Measurements from ENCODE around the gene PROSER3. TPM values are rescaled to one million over a fixed set of nuclear protein-coding genes. Genes with fewer than 3 reads are reported as not detected.

The PROSER3 gene
- total and polyA plus RNA-seq, 2 experiments from 2014 or later: 21.8 to 28.0 TPM

DNA sequence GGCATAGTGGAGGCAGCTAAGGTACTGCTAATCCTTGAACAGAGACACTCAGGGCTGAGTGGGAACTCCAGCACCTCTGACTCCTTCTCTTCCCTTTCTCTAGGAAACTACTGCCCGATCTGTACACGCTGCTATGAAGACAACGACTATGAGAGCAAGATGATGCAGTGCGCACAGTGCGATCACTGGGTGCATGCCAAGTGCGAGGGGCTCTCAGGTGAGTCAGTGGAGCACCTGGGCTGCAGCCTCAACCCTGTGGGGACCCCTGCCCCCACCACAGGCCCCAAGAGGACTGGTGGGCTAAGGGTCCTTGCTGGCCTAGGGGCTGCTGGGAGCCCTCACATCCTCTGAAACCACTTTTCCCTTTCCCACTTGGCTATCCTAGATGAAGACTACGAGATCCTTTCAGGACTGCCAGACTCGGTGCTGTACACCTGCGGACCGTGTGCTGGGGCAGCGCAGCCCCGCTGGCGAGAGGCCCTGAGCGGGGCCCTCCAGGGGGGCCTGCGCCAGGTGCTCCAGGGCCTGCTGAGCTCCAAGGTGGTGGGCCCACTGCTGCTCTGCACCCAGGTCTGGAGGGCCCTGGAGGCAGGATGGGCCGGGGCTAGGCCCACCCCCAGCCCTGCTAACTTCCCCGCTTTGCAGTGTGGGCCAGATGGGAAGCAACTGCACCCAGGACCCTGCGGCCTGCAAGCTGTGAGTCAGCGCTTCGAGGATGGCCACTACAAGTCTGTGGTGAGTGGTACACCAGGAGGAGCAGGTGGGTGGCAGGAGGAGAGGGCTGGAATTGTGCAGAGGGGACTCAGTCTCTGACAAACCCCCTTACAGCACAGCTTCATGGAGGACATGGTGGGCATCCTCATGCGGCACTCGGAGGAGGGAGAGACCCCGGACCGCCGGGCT lies 30.7 kb upstream of the PROSER3 start:
- no peaks in the 10 kb centered on the region for H3K27me3 ChIP-seq (ENCODE audit: insufficient read depth)
- no peak for DNase-seq (ENCODE audit: low spot score)
- no peak for TF ChIP-seq NANOG (IDR thresholded peaks at IDR 0.05; ENCODE audit: borderline replicate concordance)
- H3F3A ChIP-seq (replicated peaks; ENCODE audit: low read depth): no peaks in the 10 kb centered on the region
- no peak overlapping the region for H2AFZ ChIP-seq
- H3K79me2 ChIP-seq (replicated peaks; ENCODE audit: insufficient read depth): no peaks in the 10 kb centered on the region
- H3K36me3 ChIP-seq (ENCODE audit: insufficient read depth): peaks cover 29% of the 10 kb centered on the region; the same call in 1 of the 2 replicates
- Mint-ChIP-seq H3K27me3 (ENCODE audit: insufficient read depth, low read depth, poor library complexity) (peaks cover 16% of the 10 kb centered on the region), H3K4me3 (no peak overlapping the region), H3K36me3 (ENCODE audit: low read depth) (peaks cover 86% of the 10 kb centered on the region), H3K9me3 (no peaks in the 10 kb centered on the region), H3K27ac (no peak overlapping the region), H3K4me1 (no peaks in the 10 kb centered on the region)
- ATAC-seq: no peak
- H4K20me1 ChIP-seq (replicated peaks; ENCODE audit: insufficient read depth): peaks cover 5% of the 10 kb centered on the region
- no peak overlapping the region for H3K27ac ChIP-seq (ENCODE audit: low read depth)
- H3K4me3 ChIP-seq: no peak overlapping the region
- H3K9me2 ChIP-seq (ENCODE audit: insufficient read depth): no peaks in the 10 kb centered on the region
- no peak overlapping the region for H3K4me2 ChIP-seq
- H3K4me1 ChIP-seq (ENCODE audit: insufficient read depth): no peaks in the 10 kb centered on the region

DNA sequence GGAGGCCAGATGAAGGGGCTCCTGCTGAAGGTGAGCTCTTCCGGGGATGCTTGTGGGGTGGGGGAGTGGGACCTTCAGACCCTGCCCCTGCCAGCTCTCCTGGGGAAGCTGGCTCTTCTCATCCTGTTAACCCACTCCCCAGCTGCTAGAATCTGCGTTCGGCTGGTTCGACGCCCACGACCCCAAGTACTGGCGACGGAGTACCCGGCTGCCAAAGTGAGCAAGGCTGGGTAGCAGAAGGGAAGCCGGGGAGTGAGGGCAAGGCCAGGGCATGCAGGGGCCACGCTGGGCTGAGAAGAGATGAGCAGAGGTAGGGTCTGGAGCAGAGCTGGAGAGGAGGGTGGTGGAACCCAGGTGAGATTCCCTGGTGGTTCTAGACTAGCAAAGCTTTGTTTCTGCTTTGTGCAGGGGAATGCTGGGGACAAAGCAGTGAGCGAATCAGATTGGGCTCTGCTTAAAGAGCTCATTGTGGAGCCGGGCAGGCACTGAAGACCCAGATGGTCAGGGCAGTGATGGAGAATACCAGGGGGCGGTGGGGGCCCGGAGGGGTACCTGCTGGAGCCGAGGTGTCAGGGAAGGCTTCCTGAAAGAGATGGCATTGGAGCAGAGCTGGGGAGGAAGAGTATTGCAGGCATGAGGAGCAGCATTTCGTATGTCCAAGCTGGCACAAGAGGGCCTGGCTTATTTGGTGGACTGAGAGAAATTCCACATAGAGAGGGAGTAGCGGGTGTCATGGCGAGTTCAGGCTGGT lies 29.8 kb upstream of the PROSER3 start:
- no peak overlapping the region for H3K4me3 Mint-ChIP-seq
- Histone ChIP-seq H3K4me1 (ENCODE audit: insufficient read depth) (no peaks in the 10 kb centered on the region), H4K20me1 (replicated peaks; ENCODE audit: insufficient read depth) (peaks cover 5% of the 10 kb centered on the region), H2AFZ (no peak overlapping the region), H3K9me2 (ENCODE audit: insufficient read depth) (no peaks in the 10 kb centered on the region), H3K27ac (ENCODE audit: low read depth) (no peak overlapping the region), H3K79me2 (replicated peaks; ENCODE audit: insufficient read depth) (no peaks in the 10 kb centered on the region), H3K4me3 (no peak overlapping the region), H3K27me3 (ENCODE audit: insufficient read depth) (no peaks in the 10 kb centered on the region), H3K4me2 (no peak overlapping the region), H3K36me3 (ENCODE audit: insufficient read depth) (peaks cover 29% of the 10 kb centered on the region; the same call in 1 of the 2 replicates), H3F3A (replicated peaks; ENCODE audit: low read depth) (no peaks in the 10 kb centered on the region)
- peaks cover 77% of the 10 kb centered on the region for H3K36me3 Mint-ChIP-seq (ENCODE audit: low read depth)
- no peak for ATAC-seq
- no peak for TF ChIP-seq POLR2AphosphoS5 (IDR thresholded peaks at IDR 0.05; ENCODE audit: low read depth)
- no peak for TF ChIP-seq STAT1 (IDR thresholded peaks at IDR 0.05; ENCODE audit: unreplicated experiment)
- no peak for TF ChIP-seq EZH2phosphoT487 (IDR thresholded peaks at IDR 0.05; ENCODE audit: unreplicated experiment)
- TF ChIP-seq JUNB (IDR thresholded peaks at IDR 0.05; ENCODE audit: unreplicated experiment): no peak
- no peak for TF ChIP-seq EZH2 (IDR thresholded peaks at IDR 0.05; ENCODE audit: low read depth, unreplicated experiment)
- no peak for TF ChIP-seq CREB1 (CRISPR knock-in tag; IDR thresholded peaks at IDR 0.05; ENCODE audit: low read depth)
- TF ChIP-seq ZNF331 (CRISPR knock-in tag; IDR thresholded peaks at IDR 0.05; ENCODE audit: low read depth): no peak
- no peak for TF ChIP-seq NANOG (IDR thresholded peaks at IDR 0.05; ENCODE audit: borderline replicate concordance)
- TF ChIP-seq, protein P1, sequence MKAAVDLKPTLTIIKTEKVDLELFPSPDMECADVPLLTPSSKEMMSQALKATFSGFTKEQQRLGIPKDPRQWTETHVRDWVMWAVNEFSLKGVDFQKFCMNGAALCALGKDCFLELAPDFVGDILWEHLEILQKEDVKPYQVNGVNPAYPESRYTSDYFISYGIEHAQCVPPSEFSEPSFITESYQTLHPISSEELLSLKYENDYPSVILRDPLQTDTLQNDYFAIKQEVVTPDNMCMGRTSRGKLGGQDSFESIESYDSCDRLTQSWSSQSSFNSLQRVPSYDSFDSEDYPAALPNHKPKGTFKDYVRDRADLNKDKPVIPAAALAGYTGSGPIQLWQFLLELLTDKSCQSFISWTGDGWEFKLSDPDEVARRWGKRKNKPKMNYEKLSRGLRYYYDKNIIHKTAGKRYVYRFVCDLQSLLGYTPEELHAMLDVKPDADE (IDR thresholded peaks at IDR 0.05): no peak
- TF ChIP-seq, protein P2, sequence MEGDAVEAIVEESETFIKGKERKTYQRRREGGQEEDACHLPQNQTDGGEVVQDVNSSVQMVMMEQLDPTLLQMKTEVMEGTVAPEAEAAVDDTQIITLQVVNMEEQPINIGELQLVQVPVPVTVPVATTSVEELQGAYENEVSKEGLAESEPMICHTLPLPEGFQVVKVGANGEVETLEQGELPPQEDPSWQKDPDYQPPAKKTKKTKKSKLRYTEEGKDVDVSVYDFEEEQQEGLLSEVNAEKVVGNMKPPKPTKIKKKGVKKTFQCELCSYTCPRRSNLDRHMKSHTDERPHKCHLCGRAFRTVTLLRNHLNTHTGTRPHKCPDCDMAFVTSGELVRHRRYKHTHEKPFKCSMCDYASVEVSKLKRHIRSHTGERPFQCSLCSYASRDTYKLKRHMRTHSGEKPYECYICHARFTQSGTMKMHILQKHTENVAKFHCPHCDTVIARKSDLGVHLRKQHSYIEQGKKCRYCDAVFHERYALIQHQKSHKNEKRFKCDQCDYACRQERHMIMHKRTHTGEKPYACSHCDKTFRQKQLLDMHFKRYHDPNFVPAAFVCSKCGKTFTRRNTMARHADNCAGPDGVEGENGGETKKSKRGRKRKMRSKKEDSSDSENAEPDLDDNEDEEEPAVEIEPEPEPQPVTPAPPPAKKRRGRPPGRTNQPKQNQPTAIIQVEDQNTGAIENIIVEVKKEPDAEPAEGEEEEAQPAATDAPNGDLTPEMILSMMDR (conservative IDR thresholded peaks at IDR 0.05; ENCODE audit: low read depth in 2 of 2): no peak
- peaks cover 13% of the 10 kb centered on the region for H3K27me3 Mint-ChIP-seq (ENCODE audit: insufficient read depth, low read depth, poor library complexity)
- H3K27ac Mint-ChIP-seq: no peak overlapping the region
- H3K9me3 Mint-ChIP-seq: no peaks in the 10 kb centered on the region
- DNase-seq (ENCODE audit: low spot score): no peak
- H3K4me1 Mint-ChIP-seq: no peaks in the 10 kb centered on the region

Measured in GM23338 (cell line).